Fibroblast of skin of abdomen (primary cell): ENCODE results near the gene KCNJ9.

Experiments
- DNase-seq: peaks from one replicate; pipeline ENCODE4 v3.0.0-alpha.2; 2013

Gene KCNJ9

DNA sequence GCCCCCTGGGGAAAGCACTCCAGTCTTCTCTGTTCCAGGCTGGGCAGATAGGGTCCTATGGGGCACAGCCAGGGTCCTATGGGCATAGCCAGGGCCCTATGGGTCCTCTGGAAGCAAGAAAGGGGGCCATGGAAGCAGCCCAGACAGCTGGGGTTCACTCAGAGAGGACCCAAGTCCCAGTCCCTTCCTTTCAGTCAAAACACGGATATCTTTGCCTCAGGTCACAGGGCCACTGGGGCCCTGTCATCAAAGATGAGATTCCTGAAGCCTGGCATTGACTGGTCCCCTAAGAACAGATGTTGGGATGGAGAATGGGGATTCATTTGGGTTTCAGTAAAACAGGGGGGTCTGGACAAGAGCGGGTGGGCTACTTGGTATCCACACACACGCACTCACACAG, 8.5 kb downstream of the KCNJ9 start:
- DNase-seq: no peak

GRCh38 chr1:160090760-160091159, 9.4 kb downstream of the KCNJ9 start:
- DNase-seq: no peak

- DNase-seq: no peak
Measured at GRCh38 chr1:160091666-160092223, 10.4 kb downstream of the KCNJ9 start.

GRCh38 chr1:160092366-160093068, 11.2 kb downstream of the KCNJ9 start:
- DNase-seq: no peak

DNA sequence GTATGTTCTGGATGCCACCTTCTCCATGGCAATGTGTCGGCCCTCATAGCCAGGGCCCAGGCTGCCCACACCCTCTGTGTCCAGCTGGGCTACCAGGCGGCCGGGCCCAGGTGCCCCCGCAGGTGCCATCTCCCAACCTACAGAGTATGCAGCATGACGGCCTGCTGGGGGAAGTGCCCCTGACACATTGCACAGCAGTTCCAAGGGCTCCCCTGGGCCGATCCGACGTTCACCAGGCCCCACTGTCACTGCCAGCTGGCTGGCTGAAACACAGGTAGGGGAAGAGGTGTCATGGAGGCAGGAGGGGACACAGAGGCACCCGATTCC, 11.7 kb downstream of the KCNJ9 start:
- no peak for DNase-seq

DNA sequence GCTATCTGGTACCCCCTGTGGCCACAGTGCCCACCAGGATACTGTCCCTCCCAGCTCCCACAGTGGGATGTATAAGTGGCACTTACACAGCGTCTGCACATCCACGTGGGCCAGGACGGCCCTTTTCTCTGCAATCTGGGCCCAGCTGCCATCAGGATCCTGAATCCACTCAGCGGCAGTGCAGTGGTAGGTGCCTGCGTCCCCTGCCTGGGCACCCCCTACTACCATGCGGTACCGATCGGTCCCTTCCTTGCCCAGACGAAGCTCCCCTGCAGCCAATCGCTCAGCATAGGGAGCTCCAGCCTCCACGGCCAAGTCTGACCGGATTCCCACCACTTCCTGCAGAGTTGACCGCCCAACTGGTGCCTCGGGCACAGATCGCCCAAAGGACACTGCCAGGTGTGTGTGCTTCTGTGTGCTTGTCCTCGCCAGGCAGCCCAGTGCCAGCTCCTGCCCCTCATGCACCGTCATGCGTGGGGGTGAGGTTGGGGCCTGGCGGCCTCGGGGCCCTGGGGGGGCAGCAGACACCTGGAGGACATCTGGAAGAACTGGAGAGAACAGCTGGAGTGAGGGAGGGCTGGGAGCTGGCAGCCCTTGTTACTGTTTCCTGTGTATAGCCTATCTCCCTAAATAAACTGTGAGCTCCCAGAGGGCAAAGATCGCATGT, 12.4 kb downstream of the KCNJ9 start:
- no peak for DNase-seq

- DNase-seq: no peak
Measured at GRCh38 chr1:160094291-160094625, 12.9 kb downstream of the KCNJ9 start.

- no peak for DNase-seq
Measured at GRCh38 chr1:160094806-160095205, 13.5 kb downstream of the KCNJ9 start.

- DNase-seq: no peak
Measured at GRCh38 chr1:160095382-160096105, 14.2 kb downstream of the KCNJ9 start.

DNA sequence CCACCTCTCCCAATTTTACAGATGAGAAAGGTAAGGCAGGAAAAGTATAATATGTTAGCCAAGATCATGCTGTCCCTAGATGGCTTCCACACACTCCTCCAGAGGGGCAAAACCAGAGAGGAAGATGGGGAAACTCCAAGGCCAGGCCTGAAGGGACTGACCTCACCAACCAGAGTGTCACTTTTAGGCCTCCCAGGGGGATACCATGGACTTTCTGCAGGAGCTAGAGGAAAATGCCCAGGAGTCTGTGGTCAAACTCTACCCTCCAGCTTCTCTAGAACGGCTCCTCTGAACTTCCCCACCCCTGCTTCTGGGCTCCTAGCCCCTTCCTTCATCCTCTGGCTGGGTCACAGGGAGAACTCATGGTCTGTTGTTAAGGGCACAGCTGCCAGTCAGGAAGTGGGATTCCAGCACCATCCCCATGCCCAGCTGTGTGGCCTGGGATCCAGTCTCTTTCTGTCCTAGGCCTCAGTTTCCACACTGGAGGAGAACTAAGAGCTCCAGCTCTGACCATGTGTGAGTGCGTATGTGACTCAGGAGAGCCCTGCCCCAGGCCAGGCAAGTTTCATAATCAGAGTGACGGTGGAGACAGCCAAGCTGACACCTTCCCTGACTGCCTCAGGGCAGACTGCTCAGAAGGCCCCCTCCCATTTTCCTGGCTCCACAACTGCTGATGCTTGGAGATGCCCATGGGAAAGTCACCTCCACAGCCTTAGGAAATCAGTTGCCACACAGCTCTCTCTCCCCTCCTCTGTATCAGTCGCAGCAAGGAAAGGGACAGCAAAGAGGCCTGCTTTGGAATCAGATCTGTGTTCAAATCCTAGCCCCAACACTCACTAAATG, 15.2 kb downstream of the KCNJ9 start:
- no peak for DNase-seq

GRCh38 chr1:160097151-160097910, 16.0 kb downstream of the KCNJ9 start:
- DNase-seq: no peak

DNA sequence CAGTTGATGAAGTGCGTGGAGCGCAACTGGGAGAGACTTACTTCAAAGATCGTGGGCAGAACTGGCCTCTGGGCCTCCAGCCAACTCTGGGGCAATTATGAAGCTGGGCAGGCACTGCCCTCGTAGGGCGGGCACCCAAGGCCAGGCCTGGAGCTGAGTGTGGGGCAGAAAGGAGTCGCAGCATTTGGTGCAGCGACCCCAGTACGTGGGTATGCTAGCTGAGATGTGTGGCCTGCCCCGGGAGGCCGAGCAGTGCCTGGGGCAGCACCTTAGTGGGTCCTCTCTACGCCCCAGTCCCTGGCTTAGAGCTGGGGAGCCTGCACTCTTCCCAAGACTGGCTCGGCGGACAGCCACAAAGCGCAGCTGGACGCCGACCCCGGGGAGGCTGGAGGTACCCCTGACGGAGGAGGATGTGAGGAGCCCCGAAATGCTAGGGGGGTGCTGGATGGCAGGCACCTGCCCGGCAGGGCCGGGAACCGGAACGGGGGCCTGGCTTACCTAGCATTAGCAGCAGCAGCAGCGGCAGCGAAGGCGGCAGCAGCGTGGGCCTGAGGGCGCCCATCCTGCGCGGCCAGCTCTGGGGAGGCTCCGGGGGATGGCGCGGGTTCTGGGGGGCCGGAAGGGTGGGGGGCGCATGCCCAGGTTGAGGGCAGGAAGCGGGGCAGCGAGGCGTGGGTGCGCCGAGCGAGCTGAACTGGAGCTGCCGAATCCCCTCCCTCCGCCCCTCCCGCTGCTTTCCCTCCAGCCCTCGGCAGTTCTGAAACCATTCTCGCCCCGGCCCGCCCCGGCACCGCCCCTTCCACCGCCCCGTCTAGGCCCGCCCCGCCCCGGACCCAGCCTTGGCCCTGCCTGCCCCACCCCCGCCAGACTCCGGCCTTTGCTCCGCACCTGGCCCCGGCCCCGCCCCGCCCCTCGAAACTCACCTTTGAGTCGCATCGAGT, 16.8 kb downstream of the KCNJ9 start, which contains the start of gene IGSF8:
Gene IGSF8 (minus strand): TSS at position 709 of the 941 bp plus-strand sequence. CDS start 147 bp downstream, at position 562.
- peak; percentile 76 for DNase-seq

GRCh38 chr1:160098852-160099561, 17.7 kb downstream of the KCNJ9 start:
- DNase-seq: peak; percentile 93

DNA sequence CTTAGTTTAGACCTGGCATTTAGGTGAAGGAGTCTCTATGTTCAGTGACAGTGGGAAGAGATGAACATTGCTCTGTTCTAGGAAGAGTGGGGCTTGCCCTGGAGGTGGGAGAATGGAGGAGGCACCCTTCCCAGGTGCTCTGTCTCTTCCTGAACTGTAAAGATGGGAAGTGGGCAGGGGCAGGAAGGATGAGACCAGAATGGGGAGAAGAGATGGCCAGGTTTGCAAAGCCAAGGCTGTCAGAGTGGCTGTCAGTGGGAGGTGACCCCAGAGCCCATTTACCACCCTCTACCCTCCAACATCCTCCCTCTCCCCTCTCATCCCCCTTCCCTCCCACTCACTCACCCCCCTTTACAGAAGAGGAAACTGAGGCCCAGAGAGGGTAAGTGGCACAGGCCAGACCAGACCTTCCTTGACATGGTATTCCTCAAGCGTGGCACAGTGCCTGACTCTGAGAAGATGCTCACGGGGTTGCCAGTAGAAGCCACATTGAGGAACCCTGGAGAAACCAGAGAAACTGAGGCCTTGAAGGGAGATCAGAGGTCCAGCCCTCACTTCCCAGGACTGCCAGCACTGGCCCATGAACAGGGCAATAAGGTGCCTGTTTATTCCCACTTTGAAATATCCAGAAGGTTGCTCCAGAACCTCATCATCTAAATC, 18.5 kb downstream of the KCNJ9 start:
- no peak for DNase-seq

DNA sequence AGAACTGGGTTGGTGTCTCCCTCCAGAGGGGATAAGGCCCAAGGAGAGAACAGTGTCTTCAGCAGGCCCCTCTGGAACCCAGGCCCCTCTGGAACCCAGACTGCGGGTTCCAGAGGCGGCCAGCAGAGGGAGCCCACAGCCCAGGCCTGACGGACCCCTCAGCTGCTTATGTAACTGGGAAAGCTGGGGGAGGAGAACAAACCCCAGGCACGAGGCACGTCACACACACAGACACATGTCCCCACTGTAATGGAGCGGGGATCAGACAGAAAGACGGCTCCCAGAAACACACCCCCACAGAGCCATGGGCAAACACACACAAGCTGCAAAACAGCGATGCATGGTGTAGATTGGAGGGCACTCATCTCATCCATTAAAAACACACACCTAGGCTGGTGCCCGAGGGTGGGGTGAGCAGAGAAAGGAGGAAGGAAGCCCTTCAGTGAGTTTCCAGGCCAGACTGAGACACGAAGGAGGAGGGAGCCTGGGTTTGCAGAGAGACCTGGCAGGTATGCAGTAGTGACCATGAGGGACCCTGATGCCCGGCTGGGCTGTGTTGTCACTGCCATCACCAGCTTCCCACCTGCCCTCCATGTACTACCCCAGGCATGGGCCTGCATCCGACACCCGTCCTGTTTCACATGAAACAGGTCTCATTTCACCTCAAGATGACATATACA, 19.8 kb downstream of the KCNJ9 start:
- peak; percentile 74 for DNase-seq

GRCh38 chr1:160101717-160102522, 20.6 kb downstream of the KCNJ9 start:
- DNase-seq: no peak

GRCh38 chr1:160103658-160104408, 22.5 kb downstream of the KCNJ9 start:
- DNase-seq: no peak
